HEK293T (cell line): Measurements from ENCODE around the gene KCTD20.

Experiments used
- CTCF ChIA-PET: fragments of 350-600 bp; formaldehyde crosslinking; extraction: SDS; loops from one replicate; lab custom pipeline; 2021; ENCODE audit warnings: antibody characterized with exemption, inconsistent platforms; lab: Yijun Ruan, JAX
- POLR2A ChIA-PET: fragments of 350-600 bp; formaldehyde crosslinking; extraction: SDS; loops from one replicate; lab custom pipeline; 2020; ENCODE audit warnings: antibody characterized with exemption, inconsistent platforms; lab: Yijun Ruan, JAX
- DNase-seq: peaks from one replicate; pipeline ENCODE4 v3.0.0; 2012; ENCODE audit warnings: mixed read lengths; ENCODE audit errors: extremely low spot score
- ARNT ChIP-seq: fragments of 450-650 bp; IDR thresholded peaks from 2 replicates; pipeline ENCODE4 v1.6.1; 2017; ENCODE audit warnings: mild to moderate bottlenecking
- BHLHE40 ChIP-seq: fragments of 450-650 bp; IDR thresholded peaks from 2 replicates; pipeline ENCODE4 v1.6.1; 2016; ENCODE audit warnings: mild to moderate bottlenecking, moderate library complexity, borderline replicate concordance
- CTBP1 ChIP-seq: fragments of 450-650 bp; IDR thresholded peaks from 2 replicates; pipeline ENCODE4 v1.6.1; 2016; ENCODE audit warnings: borderline replicate concordance
- ELF4 ChIP-seq: fragments of 450-650 bp; IDR thresholded peaks from 2 replicates; pipeline ENCODE4 v1.6.1; 2017; ENCODE audit warnings: antibody characterized with exemption
- FOXA1 ChIP-seq: fragments of 450-650 bp; IDR thresholded peaks from 2 replicates; pipeline ENCODE4 v1.6.1; 2016; ENCODE audit warnings: mild to moderate bottlenecking
- FOXK2 ChIP-seq: fragments of 450-650 bp; IDR thresholded peaks from 2 replicates; pipeline ENCODE4 v1.6.1; 2016; ENCODE audit warnings: mild to moderate bottlenecking
- FOXM1 ChIP-seq: fragments of 450-650 bp; IDR thresholded peaks from 2 replicates; pipeline ENCODE4 v1.6.1; 2017; ENCODE audit warnings: mild to moderate bottlenecking, borderline replicate concordance
- HDGF ChIP-seq: fragments of 450-650 bp; IDR thresholded peaks from 2 replicates; pipeline ENCODE4 v1.6.1; 2017; ENCODE audit warnings: antibody characterized with exemption, borderline replicate concordance
- L3MBTL2 ChIP-seq: fragments of 450-650 bp; conservative IDR thresholded peaks from 2 replicates; pipeline ENCODE4 v1.6.1; 2016; ENCODE audit warnings: mild to moderate bottlenecking
- LEF1 ChIP-seq: fragments of 450-650 bp; IDR thresholded peaks from 2 replicates; pipeline ENCODE4 v1.6.1; 2017; ENCODE audit warnings: mild to moderate bottlenecking, borderline replicate concordance
- NFRKB ChIP-seq: fragments of 450-650 bp; IDR thresholded peaks from 2 replicates; pipeline ENCODE4 v1.6.1; 2016; ENCODE audit warnings: mild to moderate bottlenecking, moderate library complexity
- SP1 ChIP-seq: fragments of 450-650 bp; IDR thresholded peaks from 2 replicates; pipeline ENCODE4 v1.6.1; 2017
- SUZ12 ChIP-seq: fragments of 450-650 bp; IDR thresholded peaks from 2 replicates; pipeline ENCODE4 v1.6.1; 2016; ENCODE audit warnings: mild to moderate bottlenecking
- TARDBP ChIP-seq: fragments of 450-650 bp; IDR thresholded peaks from 2 replicates; pipeline ENCODE4 v1.6.1; 2016
- ZNF384 ChIP-seq: fragments of 450-650 bp; IDR thresholded peaks from 2 replicates; pipeline ENCODE4 v1.6.1; 2016
- TF ChIP-seq, protein P1 (sequence below): fragments of 450-650 bp; IDR thresholded peaks from 2 replicates; pipeline ENCODE4 v1.6.1; 2016

The KCTD20 gene

DNA sequence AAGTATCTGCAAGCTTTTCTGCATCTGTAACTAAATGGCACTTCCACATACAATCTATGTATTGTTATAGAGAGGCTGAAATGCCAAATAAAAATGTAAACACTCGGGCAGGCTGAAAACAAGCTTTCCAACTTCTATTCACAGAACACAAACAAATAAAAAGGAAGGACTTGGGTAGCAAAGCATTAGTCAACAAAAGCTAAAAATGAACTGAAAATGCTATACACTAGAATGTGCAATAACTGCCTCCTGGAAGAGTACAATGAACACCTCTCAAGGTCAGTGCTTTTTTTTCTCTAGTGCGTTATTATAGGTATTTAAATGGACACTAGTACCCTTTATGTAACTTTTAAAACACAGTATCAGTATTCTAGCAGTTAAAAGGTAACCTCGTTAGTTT, 73.0 kb downstream of the KCTD20 start:
- POLR2A ChIA-PET, result no interaction called here
- no peak for TF ChIP-seq ELF4
- no peak for TF ChIP-seq L3MBTL2
- no peak for TF ChIP-seq LEF1
- no peak for TF ChIP-seq ARNT
- DNase-seq, result no peak
- CTCF ChIA-PET, result interaction anchor here (1.2 kb wide), 1 partner anchor 244 kb away, joined by 3 read pairs; no protein-coding TSS in a partner anchor

DNA sequence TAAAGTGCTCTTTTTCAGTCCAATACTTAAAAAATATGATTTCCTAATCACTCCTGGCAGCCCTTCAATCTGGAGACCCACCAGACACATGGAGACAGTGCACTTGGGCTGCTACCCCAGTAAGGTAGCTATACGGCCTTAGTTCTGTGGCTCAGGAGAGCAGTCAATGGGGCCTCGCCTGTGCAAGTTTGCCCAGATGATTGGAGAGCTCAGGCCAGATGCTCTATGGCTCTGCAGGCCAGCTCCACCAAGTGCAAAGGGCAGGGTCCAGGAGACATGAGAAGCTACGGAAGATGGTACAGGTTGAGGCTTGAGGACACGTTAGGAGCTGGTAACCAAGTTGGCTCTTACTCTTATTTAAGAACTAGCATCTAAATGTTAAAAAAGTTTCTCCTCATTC, 73.8 kb downstream of the KCTD20 start:
- POLR2A ChIA-PET, result no interaction called here
- CTCF ChIA-PET, result interaction anchor here (1.2 kb wide), 1 partner anchor 243 kb away, joined by 3 read pairs; no protein-coding TSS in a partner anchor
- TF ChIP-seq L3MBTL2 (no peak), ELF4 (no peak), CTBP1 (no peak), BHLHE40 (no peak), LEF1 (no peak), SUZ12 (no peak)
- no peak for DNase-seq

DNA sequence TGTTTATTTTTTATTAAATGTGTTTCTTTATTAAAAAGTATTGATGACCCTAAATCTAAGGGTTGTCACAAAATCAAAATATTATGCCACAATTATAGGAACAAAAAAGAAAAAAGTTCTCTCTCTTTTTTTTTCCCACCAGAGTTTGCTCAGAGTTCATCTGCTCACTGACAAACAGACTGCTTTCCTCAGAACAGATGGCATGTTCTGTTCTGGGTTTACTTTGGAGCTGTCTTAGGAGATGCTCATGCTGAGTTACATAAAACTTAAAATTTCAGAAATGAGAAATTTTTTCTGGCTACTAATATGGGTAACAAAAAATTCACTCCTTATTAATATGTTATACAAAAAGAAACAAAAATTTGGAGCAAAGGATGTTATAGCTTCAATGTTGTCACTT, 74.2 kb downstream of the KCTD20 start:
- DNase-seq, result no peak
- ChIA-PET POLR2A (no interaction called here), CTCF (no interaction called here)
- no peak for TF ChIP-seq FOXK2
- no peak for TF ChIP-seq FOXA1
- TF ChIP-seq LEF1, result no peak
- no peak for TF ChIP-seq ZNF384
- no peak for TF ChIP-seq HDGF
- no peak for TF ChIP-seq TARDBP
- TF ChIP-seq FOXM1, result no peak
- TF ChIP-seq L3MBTL2, result no peak
- TF ChIP-seq ARNT, result no peak
- TF ChIP-seq CTBP1, result no peak
- TF ChIP-seq SUZ12, result no peak
- no peak for TF ChIP-seq NFRKB
- no peak for TF ChIP-seq ELF4
- TF ChIP-seq BHLHE40, result no peak

DNA sequence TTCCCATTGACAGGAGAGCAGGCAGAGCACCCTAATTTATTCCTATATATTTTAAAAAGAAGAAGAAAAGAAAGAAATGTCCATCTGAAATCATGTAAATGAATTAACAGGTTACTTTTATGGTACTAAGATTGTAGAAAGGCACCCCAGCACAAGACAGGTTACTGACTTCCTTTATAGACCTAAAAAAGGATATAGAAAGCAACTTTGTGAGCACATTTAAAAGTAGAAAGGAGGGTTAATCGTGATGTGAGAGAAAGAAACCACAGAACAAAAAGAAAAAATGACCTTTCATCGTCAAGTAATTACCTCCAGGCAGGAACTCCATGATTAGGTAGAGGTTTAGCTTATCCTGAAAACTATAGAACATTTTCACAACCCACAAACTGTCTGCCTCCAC, 74.6 kb downstream of the KCTD20 start:
- ChIA-PET CTCF (no interaction called here), POLR2A (interaction anchor here (0.8 kb wide), 1 partner anchor 14 kb away, joined by 3 read pairs; no protein-coding TSS in a partner anchor)
- TF ChIP-seq LEF1 (no peak), ARNT (no peak), FOXM1 (no peak), BHLHE40 (no peak), ZNF384 (no peak), L3MBTL2 (no peak), NFRKB (no peak)

DNA sequence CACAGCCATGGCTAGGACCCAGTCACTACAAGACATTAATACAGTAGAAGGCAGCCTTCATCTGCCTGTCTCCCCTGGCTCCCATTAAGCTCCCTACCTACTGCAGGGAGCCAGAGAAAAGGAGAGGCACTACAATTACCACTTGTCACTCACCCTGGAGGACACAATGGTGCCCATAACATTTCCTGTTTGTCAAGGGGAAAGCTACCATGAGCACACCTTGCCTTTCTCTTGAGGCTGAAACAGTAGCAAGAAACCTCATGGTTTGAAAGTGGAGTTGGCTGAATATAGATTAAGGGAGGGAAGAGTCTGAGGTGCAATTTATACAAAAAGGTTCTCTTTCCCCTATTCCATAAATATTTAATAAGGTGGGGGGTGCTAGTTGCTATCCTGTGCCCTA, 76.6 kb downstream of the KCTD20 start:
- POLR2A ChIA-PET, result no interaction called here
- CTCF ChIA-PET, result no interaction called here
- no peak for TF ChIP-seq FOXA1
- TF ChIP-seq L3MBTL2, result no peak
- TF ChIP-seq FOXM1, result no peak
- TF ChIP-seq TARDBP, result no peak
- no peak for TF ChIP-seq HDGF
- no peak for TF ChIP-seq LEF1
- no peak for TF ChIP-seq NFRKB
- TF ChIP-seq SUZ12, result no peak
- no peak for TF ChIP-seq ARNT
- TF ChIP-seq CTBP1, result no peak
- no peak for TF ChIP-seq ELF4
- DNase-seq, result no peak

More for the DNA sequence above, 74.6 kb downstream of the KCTD20 start:
- no peak for DNase-seq

DNA sequence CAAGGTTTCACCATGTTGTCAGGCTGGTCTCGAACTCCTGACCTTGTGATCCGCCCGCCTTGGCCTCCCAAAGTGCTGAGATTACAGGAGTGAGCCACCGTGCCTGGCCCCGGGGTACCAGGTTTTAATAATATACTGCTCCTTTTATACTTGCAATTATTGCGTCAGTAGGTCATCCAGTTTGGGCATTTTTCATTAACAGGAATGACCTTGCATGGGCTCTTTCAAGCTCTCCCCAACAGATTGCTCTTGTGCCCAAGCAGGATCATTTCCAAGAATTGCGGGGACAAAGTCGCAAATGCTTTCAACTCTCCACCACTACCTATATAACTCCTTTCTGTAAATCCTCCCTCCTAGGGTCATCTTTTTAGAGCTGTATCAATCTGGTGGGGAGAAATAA, 80.7 kb downstream of the KCTD20 start:
- POLR2A ChIA-PET, result no interaction called here
- TF ChIP-seq ZNF384, result no peak
- TF ChIP-seq FOXK2, result no peak
- TF ChIP-seq SP1, result no peak
- no peak for TF ChIP-seq HDGF
- no peak for TF ChIP-seq FOXM1
- no peak for TF ChIP-seq CTBP1
- TF ChIP-seq TARDBP, result no peak
- no peak for TF ChIP-seq ARNT
- TF ChIP-seq, protein P1, sequence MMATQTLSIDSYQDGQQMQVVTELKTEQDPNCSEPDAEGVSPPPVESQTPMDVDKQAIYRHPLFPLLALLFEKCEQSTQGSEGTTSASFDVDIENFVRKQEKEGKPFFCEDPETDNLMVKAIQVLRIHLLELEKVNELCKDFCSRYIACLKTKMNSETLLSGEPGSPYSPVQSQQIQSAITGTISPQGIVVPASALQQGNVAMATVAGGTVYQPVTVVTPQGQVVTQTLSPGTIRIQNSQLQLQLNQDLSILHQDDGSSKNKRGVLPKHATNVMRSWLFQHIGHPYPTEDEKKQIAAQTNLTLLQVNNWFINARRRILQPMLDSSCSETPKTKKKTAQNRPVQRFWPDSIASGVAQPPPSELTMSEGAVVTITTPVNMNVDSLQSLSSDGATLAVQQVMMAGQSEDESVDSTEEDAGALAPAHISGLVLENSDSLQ, result no peak
- TF ChIP-seq BHLHE40, result no peak
- DNase-seq, result no peak
- CTCF ChIA-PET, result no interaction called here

DNA sequence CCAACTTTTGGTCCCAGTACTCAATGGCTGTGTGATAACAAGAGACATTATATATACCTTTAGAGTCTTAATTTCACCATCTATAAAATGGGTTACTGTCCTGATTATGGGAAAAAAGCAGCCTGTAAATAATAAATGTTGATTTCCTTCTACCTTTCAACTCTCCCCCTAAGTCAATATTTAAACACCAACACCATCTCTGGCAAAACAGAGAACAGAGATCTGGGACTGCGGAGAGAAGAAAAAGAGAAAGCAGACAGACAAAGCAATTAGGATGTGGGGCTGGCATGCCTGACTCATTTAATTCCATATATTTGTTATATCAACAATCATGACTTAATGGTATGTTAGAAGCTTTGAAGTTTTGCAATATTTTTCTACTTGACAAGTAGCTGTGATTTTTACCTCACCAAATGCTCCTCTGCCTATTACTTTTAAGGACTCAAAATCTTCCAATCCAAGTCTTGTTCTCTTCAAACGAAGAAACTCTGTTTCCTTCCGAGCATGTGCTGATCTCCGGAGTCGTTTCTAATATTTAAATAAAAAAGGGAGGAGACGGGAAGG, 81.2 kb downstream of the KCTD20 start:
- ChIA-PET CTCF (no interaction called here), POLR2A (no interaction called here)
- TF ChIP-seq FOXM1 (no peak), TARDBP (no peak), LEF1 (no peak), L3MBTL2 (no peak), ZNF384 (no peak), SUZ12 (no peak), BHLHE40 (no peak), CTBP1 (no peak), FOXA1 (no peak), ELF4 (no peak), ARNT (no peak), SP1 (no peak)
- no peak for DNase-seq
